Osteoblast (primary cell): ENCODE measurements around the gene SLC9A5. TPM values are rescaled to one million over a fixed set of nuclear protein-coding genes. Genes with fewer than 3 reads are reported as not detected.

Experiments used
- DNase-seq: peaks from one replicate; pipeline ENCODE4 v3.0.0; 2011; ENCODE audit warnings: low spot score, mixed read lengths; ENCODE audit not compliant: insufficient read length; ENCODE audit errors: missing footprints
- H2AFZ ChIP-seq: 2 replicates; pipeline ENCODE4 v1.6.0; 2011; ENCODE audit warnings: mild to moderate bottlenecking, low read length
- H3K27ac ChIP-seq: 2 replicates; pipeline ENCODE4 v1.5.1; 2011; ENCODE audit warnings: mild to moderate bottlenecking, low read depth, low read length, moderate library complexity
- H3K27me3 ChIP-seq: 2 replicates; pipeline ENCODE4 v1.6.0; 2012; ENCODE audit warnings: mild to moderate bottlenecking, control low read depth, inconsistent platforms, low read length, moderate library complexity; ENCODE audit not compliant: insufficient read depth
- H3K36me3 ChIP-seq: 2 replicates; pipeline ENCODE4 v1.5.1; 2011; ENCODE audit warnings: mild to moderate bottlenecking, low read length, control low read depth, moderate library complexity; ENCODE audit not compliant: insufficient read depth
- H3K4me1 ChIP-seq: 2 replicates; pipeline ENCODE4 v1.5.1; 2011; ENCODE audit warnings: mild to moderate bottlenecking, low read length, control low read depth, moderate library complexity; ENCODE audit not compliant: insufficient read depth
- H3K4me2 ChIP-seq: 2 replicates; pipeline ENCODE4 v1.6.0; 2011; ENCODE audit warnings: mild to moderate bottlenecking, low read length; ENCODE audit not compliant: insufficient read depth
- H3K4me3 ChIP-seq: fragments of 200-600 bp; sonication (generic); 3 replicates; pipeline ENCODE4 v1.5.1; 2012; ENCODE audit warnings: mild to moderate bottlenecking, low read length, inconsistent platforms; ENCODE audit not compliant: insufficient read depth
- H3K79me2 ChIP-seq: 2 replicates; pipeline ENCODE4 v1.6.0; 2012; ENCODE audit warnings: mild to moderate bottlenecking, low read length, control low read depth, inconsistent platforms; ENCODE audit not compliant: insufficient read depth
- H3K9me3 ChIP-seq: 2 replicates; pipeline ENCODE4 v1.5.1; 2011; ENCODE audit warnings: low read depth, low read length, control low read depth
- H4K20me1 ChIP-seq: 2 replicates; pipeline ENCODE4 v1.6.0; 2012; ENCODE audit warnings: mild to moderate bottlenecking, low read length, control low read depth; ENCODE audit not compliant: insufficient read depth
- CTCF ChIP-seq: IDR thresholded peaks from 2 replicates; pipeline ENCODE4 v1.5.1; 2011; ENCODE audit warnings: mild to moderate bottlenecking, low read depth, low read length, moderate library complexity; ENCODE audit errors: extremely low read depth
- total RNA-seq: library from RNA; depleted of rRNA; stranded (reverse); fragments of >200 nt; gene quantifications from 2 replicates; pipeline ENCODE4 v1.2.3, GENCODE V29; 2012

Gene SLC9A5
- total RNA-seq, 1 donor = 3.6 TPM

- no peak overlapping the region for H3K4me2 ChIP-seq
Observed at GRCh38 chr16:67264277-67264676, 15.5 kb downstream of the SLC9A5 start.

GRCh38 chr16:67264866-67265265 lies 16.1 kb downstream of the SLC9A5 start:
- Histone ChIP-seq H3K4me1 (peaks cover 31% of the 10 kb centered on the region), H3K4me3 (no peak overlapping the region), H3K27ac (no peak overlapping the region), H3K27me3 (no peaks in the 10 kb centered on the region), H2AFZ (no peak overlapping the region), H3K9me3 (no peaks in the 10 kb centered on the region), H3K36me3 (peaks cover 3% of the 10 kb centered on the region), H3K79me2 (no peaks in the 10 kb centered on the region), H4K20me1 (no peaks in the 10 kb centered on the region), H3K4me2 (no peak overlapping the region)
- no peak for DNase-seq
- no peak for TF ChIP-seq CTCF

More at GRCh38 chr16:67264277-67264676, 15.5 kb downstream of the SLC9A5 start:
- Histone ChIP-seq H3K79me2 (no peaks in the 10 kb centered on the region), H3K27ac (no peak overlapping the region), H3K9me3 (no peaks in the 10 kb centered on the region), H2AFZ (no peak overlapping the region), H3K36me3 (peaks cover 3% of the 10 kb centered on the region), H3K4me1 (peaks cover 25% of the 10 kb centered on the region), H3K4me3 (no peak overlapping the region), H3K27me3 (no peaks in the 10 kb centered on the region), H4K20me1 (no peaks in the 10 kb centered on the region)
- peak; percentile 51 for DNase-seq
- peak; percentile 24 for TF ChIP-seq CTCF

GRCh38 chr16:67265834-67266233 lies 17.1 kb downstream of the SLC9A5 start:
- peaks cover 32% of the 10 kb centered on the region for H3K4me1 ChIP-seq
- H3K9me3 ChIP-seq = no peaks in the 10 kb centered on the region
- peaks cover 8% of the 10 kb centered on the region for H3K36me3 ChIP-seq
- DNase-seq = peak; percentile 14
- no peaks in the 10 kb centered on the region for H3K79me2 ChIP-seq
- H3K4me3 ChIP-seq = no peak overlapping the region
- TF ChIP-seq CTCF = no peak
- no peak overlapping the region for H3K4me2 ChIP-seq
- H3K27me3 ChIP-seq = no peaks in the 10 kb centered on the region
- no peaks in the 10 kb centered on the region for H4K20me1 ChIP-seq
- H2AFZ ChIP-seq = no peak overlapping the region
- H3K27ac ChIP-seq = no peak overlapping the region

GRCh38 chr16:67268136-67268579 lies 19.4 kb downstream of the SLC9A5 start:
- H3K4me1 ChIP-seq = peaks cover 32% of the 10 kb centered on the region
- peak; percentile 83 for DNase-seq
- no peaks in the 10 kb centered on the region for H4K20me1 ChIP-seq
- no peak overlapping the region for H2AFZ ChIP-seq
- peak overlapping the region; percentile 75 for H3K27ac ChIP-seq
- TF ChIP-seq CTCF = no peak
- no peaks in the 10 kb centered on the region for H3K27me3 ChIP-seq
- peaks cover 16% of the 10 kb centered on the region for H3K36me3 ChIP-seq
- H3K4me3 ChIP-seq = no peak overlapping the region
- peak overlapping the region; percentile 47 for H3K4me2 ChIP-seq
- H3K79me2 ChIP-seq = no peaks in the 10 kb centered on the region
- no peaks in the 10 kb centered on the region for H3K9me3 ChIP-seq
